Panc1 (cell line): ENCODE results near the gene TNFRSF11A. TPM values are rescaled to one million over a fixed set of nuclear protein-coding genes. Genes with fewer than 3 reads are reported as not detected.

Experiments used
- ATAC-seq: fragments of 200-7000 bp; cut with Tn5 transposase; 2 replicates; pipeline ENCODE4 v1.9.1; 2020; ENCODE audit warnings: mild to moderate bottlenecking, moderate library complexity
- BruUV-seq: library from RNA; stranded (reverse); fragments of 400-500 nt; replicated peaks from 2 replicates; lab custom pipeline; 2021; lab: Mats Ljungman, UMichigan
- CTCF ChIA-PET: fragments of 300-600 bp; sonication (Branson Sonifier 250); formaldehyde crosslinking; loops from one replicate; lab custom pipeline; 2022; ENCODE audit warnings: antibody characterized with exemption; lab: Charles Lee
- POLR2A ChIA-PET: fragments of 300-600 bp; sonication (Branson Sonifier 250); formaldehyde crosslinking; loops from one replicate; lab custom pipeline; 2022; ENCODE audit warnings: antibody characterized with exemption; lab: Charles Lee
- DNase-seq: peaks from one replicate; pipeline ENCODE4 v3.0.0-alpha.2; 2010; ENCODE audit warnings: low read depth, low spot score
- H3K27ac ChIP-seq: 2 replicates; pipeline ENCODE4 v1.5.1; 2011; ENCODE audit warnings: mild to moderate bottlenecking, low read length, inconsistent platforms
- H3K27me3 ChIP-seq: fragments of 200-500 bp; sonication (Bioruptor generic); 2 replicates; pipeline ENCODE4 v1.6.0; 2014; ENCODE audit warnings: low read length, inconsistent platforms; ENCODE audit not compliant: control insufficient read depth, insufficient read depth
- H3K36me3 ChIP-seq: fragments of 200-500 bp; sonication (Bioruptor generic); 2 replicates; pipeline ENCODE4 v1.5.1; 2014; ENCODE audit warnings: inconsistent platforms, mild to moderate bottlenecking, low read length, moderate library complexity; ENCODE audit not compliant: control insufficient read depth, insufficient read depth
- H3K4me1 ChIP-seq: 2 replicates; pipeline ENCODE4 v1.5.1; 2011; ENCODE audit warnings: inconsistent platforms, mild to moderate bottlenecking, low read length, moderate library complexity; ENCODE audit not compliant: control insufficient read depth, insufficient read depth
- H3K4me3 ChIP-seq, 2 experiments: 2 replicates each; pipeline ENCODE4 v1.5.1; 2011 to 2012; ENCODE audit warnings: low read depth in 2 of 2, low read length in 2 of 2, mild to moderate bottlenecking in 2 of 2, inconsistent platforms in 1 of 2, moderate library complexity in 1 of 2
- H3K9me3 ChIP-seq: fragments of 200-500 bp; sonication (Bioruptor generic); 2 replicates; pipeline ENCODE4 v1.5.1; 2014; ENCODE audit warnings: low read depth, mild to moderate bottlenecking, inconsistent platforms, low read length, moderate library complexity; ENCODE audit not compliant: control insufficient read depth, insufficient read depth
- CTCF ChIP-seq: fragments of 450-650 bp; IDR thresholded peaks from 2 replicates; pipeline ENCODE4 v1.5.1; 2017; ENCODE audit warnings: mild to moderate bottlenecking
- POLR2AphosphoS5 ChIP-seq: IDR thresholded peaks from 2 replicates; pipeline ENCODE4 v1.6.1; 2012; ENCODE audit warnings: mild to moderate bottlenecking, low read depth, low read length, moderate library complexity
- REST ChIP-seq, 2 experiments: IDR thresholded peaks; 2 replicates each; pipeline ENCODE4 v1.6.1; 2011 to 2012; ENCODE audit warnings: low read depth in 2 of 2, control low read depth in 1 of 2, low read length in 1 of 2, mild to moderate bottlenecking in 1 of 2, moderate library complexity in 1 of 2; ENCODE audit not compliant: insufficient read depth in 1 of 2
- SIN3A ChIP-seq: IDR thresholded peaks from 2 replicates; pipeline ENCODE4 v1.6.1; 2012; ENCODE audit warnings: low read depth, mild to moderate bottlenecking, low read length, moderate library complexity, borderline replicate concordance; ENCODE audit not compliant: insufficient read depth
- TCF7L2 ChIP-seq: IDR thresholded peaks from 2 replicates; pipeline ENCODE4 v1.6.1; 2011; ENCODE audit warnings: mild to moderate bottlenecking, low read depth, low read length, inconsistent platforms
- in situ Hi-C: cut with HindIII; loops from 2 replicates; pipeline ENCODE4 v1.10.0; 2016; ENCODE audit warnings: low sequenced_read_pairs, low pct_unique_long_range_greater_than_20kb
- intact Hi-C: fragments of 100-400 bp; cut with micrococcal nuclease; formaldehyde crosslinking; loops from one replicate; pipeline ENCODE4 v1.10.0; 2022; ENCODE audit not compliant: unreplicated experiment
- total RNA-seq: library from RNA; stranded (reverse); gene quantifications from one replicate; pipeline ENCODE4 v1.2.1, GENCODE V29; 2021; ENCODE audit not compliant: unreplicated experiment

TNFRSF11A gene
- total RNA-seq, 1 experiment from 2014 or later, result 14.1 TPM

GRCh38 chr18:62325806-62326645 lies 916 bp downstream of the TNFRSF11A start:
- intact Hi-C loops, result no loop called here

More at GRCh38 chr18:62325806-62326645, 916 bp downstream of the TNFRSF11A start:
- Histone ChIP-seq H3K4me1 (peaks cover 37% of the 10 kb centered on the region), H3K4me3 (peak overlapping the region; percentile 66 to 76), H3K27ac (peak overlapping the region; percentile 65), H3K9me3 (no peaks in the 10 kb centered on the region), H3K27me3 (no peaks in the 10 kb centered on the region), H3K36me3 (no peaks in the 10 kb centered on the region)
- POLR2A ChIA-PET, result no interaction called here
- DNase-seq (no peak), ATAC-seq (peak; percentile 3; the same call in 1 of the 2 replicates)
- no TSS peak for BruUV-seq
- CTCF ChIA-PET, result interaction anchor here (0.6 kb wide), 1 partner anchor 511 kb away, joined by 3 read pairs; no protein-coding TSS in a partner anchor
- TF ChIP-seq TCF7L2, result no peak
- no peak for TF ChIP-seq CTCF
- no peak for TF ChIP-seq POLR2AphosphoS5
- no peak for TF ChIP-seq SIN3A
- no peak for TF ChIP-seq REST (IDR thresholded peaks at IDR 0.05; ENCODE audit: insufficient read depth in 1 of 2, low read depth in 2 of 2, low read length in 1 of 2)
- in situ Hi-C loops, result no loop called here
